ENCODE data around the gene CCDC88C.
A peak's percentile ranks its signal among the peaks of the same experiment; 100 is the strongest.
"Not testable (repeated sequence)": the region's sequence is repeated elsewhere in the genome, so short reads cannot be mapped to it uniquely, and the experiment has no call there.

CCDC88C gene

DNA sequence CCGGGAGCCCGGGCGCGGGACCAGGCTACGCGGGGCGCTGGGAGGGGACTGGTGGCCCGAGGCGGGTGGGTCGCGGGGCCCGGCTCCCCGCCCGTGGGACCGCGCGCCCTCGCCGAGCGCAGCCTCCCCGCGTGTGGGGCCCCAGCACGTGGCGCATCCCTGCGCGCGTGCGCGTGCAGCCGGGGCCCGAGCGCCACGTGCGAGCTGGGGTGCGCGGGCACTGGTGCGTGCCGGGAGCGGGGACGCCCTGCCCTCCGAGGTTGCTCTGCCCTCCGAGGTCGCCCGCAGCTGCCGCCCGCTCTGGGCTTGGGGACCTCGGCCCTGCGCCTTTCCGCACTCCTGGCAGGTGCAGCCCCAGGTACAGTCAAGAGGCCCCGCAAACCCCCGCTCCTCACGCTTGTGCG lies 365 bp upstream of the CCDC88C start:
- peak; percentile 51 for DNase-seq

DNA sequence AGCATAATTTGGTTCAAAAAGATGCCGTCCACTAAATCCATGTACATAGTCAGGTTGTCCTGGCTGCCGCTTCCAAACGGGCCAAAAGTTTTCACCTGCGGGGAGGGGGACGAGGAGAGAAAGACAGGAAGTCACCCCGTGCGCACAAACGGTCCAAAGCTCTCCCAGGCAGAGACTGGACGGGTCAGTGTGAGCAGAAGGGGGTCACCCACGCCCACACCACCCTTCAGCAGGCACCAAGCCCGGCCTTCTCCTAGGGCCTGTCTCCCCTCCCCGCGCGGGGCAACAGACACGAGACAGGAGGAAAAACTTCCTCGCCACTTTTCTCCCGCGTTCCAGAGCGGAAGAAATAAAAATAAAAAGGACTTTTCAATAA lies 888 bp downstream of the CCDC88C start:
- no peak for DNase-seq

DNA sequence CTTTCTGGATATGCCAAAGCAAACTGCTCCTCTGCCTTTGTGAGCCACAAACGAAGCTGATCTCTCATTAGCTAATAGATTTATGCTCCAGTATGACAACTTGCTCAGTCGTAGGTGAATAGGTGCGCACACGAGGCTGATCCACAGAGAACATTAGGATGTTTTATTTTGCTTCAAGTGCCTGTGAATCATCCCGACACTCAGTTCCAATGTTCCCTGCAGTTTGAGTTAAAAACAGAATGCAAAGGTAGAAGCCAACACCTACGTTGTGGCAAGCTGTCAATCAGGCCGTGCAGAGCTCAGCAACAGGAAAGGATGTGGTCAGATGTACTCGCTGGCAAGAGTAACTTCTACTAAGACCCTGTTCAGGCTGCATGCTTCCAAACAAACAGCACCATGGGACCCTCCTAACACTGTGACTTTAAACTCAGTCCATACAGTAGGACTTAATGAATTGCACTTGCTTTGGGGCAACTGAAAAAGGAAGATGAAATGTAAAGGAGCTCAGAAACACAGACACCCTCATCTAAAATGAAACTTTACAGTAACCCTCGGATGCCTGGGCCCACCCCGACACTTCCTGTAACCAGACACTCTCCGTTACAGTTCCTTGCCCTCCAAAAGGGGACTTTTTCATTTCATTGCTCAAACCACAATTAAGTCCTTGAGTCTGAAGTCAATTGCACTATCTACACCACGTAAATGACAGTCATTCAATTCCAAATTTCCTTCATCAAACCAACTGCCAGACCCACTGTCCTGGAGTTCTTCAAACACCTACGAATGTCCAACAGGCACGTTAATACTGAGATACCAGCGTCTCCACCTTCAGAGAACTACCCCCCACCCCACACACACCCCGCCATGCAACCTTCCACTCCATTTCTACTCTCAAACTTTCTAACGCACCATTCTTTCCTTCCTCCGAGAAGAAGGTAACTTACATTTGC lies 1.6 kb downstream of the CCDC88C start:
- peak; percentile 63 for DNase-seq

DNA sequence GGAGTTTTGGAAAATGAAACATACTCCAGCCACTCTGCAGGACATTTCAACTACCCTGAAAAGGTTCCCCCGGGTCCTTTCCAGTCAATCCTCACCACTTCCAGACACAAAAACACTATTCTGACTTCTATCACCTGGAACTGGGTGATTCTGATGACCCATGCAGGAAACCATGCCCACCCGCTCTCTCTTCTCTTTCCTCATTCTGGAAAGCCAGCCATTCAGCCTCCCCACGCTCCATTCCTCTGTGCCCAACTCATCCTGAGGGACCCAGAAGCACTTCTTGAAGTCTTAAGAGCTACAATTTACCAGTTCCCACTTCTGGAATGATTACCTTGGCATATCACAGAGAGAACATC lies 3.2 kb downstream of the CCDC88C start:
- DNase-seq, result no peak

DNA sequence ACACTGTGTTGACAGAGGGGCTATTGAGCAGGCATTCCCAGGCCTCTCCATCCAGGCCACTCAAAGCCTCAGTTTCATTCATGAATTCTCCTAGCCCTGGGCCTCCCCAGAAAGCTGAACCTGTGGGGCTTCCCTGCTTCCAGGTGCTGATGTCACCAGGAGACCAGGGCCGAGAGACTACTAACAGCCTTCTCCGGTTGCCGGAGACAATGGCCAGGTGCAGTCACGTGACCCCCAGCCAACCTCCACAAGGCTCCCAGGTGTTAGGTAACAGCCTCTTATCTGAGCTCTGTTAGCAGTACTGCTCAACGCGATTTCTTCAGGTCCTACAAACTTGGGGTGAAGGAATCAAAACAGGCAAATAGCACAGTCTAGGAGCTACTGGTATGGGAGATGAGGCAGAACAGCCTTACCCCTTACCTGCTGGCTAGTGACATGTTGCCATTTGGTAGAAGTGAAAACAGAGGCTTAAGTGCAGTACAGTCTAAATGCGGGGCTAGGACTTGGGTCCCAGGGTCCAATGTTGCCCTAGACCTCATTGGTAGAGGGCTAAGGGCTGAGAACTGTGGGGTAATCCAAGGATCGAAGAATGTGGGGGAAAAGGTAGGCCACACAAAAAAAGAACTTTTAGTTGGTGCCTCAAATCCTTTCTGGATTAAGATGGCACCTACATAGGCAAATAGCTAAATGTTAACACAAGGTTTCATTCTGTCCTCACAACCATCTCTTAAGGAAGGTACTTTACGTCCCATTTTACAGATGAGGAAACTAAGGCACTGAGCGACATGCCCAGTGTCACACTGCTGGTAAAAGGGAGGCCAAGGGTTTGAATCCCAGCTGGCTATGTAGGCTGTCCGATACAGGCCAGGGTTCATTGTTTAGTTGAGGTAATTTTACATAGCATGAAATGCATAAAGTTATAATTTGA lies 3.8 kb downstream of the CCDC88C start:
- peak; percentile 55 for DNase-seq

DNA sequence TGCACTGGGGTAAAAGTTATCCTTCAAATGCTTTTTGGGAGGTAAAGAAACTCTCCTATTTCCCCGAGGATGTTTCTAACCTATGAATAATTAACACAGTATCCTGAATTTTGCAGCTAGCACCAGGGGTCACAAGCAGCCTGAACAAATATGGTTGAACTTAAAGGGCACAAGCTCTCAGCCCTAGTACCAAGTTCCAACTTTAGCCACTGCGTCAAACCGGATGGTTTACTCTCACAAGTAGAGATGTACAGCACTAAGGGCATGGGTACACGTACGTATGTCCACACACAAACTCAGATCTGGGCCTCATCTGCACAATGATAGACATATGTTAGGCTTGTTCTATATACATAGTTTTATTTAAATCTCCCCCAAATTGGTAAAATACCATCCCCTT lies 4.7 kb downstream of the CCDC88C start:
- no peak for DNase-seq

- DNase-seq, result no peak
These were observed 6.7 kb downstream of the CCDC88C start for GRCh38 chr14:91410771-91411536.

DNA sequence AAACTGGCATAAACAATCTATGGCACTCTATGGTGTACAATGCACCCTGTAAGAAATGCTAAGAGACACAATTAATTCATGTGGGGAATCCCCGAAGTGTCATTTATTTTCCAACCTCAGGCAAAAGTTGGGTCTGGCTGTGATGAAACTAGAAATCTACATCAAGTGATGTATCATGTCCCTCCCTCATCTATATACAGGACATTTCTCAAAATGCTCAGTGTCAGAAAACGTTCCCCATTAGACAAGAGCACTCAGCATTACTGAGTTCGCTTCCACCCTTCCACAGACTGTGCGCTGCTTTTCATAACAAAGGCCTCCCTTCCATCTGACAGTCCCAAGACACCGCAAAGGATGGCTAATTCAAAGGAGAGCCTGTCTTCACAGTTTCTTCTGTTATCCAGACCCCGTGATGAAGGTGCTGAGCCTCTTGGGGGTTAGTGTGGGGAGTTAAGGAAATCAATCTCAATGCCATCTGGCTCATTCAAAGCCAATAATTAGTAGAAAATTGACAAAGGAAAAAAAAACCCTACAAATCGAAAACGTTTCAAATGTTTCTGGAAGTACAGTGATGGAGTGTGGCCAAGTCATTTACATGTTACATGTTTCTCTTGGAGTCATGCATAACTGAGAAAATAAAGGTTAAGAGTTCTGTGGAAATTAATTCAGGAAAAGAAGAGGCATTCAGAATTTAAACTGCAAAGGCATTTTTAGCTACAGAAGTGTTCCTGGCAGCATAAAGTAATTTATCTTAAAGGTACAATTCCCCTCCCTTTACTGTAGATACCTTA lies 7.5 kb downstream of the CCDC88C start:
- DNase-seq, result no peak

- not testable (repeated sequence) for DNase-seq
These were observed 8.4 kb downstream of the CCDC88C start for GRCh38 chr14:91409240-91409639.

DNA sequence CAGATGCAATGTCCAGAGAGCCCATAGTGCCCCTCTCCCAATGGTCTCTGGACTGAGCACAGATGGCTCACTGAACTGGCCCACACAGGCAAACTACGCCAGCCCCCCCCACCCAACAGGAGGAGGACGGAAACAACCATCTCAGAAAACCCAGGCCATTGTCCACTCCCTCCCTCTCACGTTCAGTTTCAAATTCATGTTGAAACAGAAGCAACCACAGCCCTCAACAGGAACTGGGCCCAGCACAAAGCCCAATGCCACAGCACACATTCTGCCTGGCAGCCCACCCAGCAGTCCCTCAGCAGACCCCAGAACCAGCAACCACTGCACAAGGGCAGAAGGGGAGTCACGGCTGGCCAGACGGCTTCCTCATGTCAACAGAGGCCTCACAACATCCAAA lies 10.6 kb downstream of the CCDC88C start:
- no peak for DNase-seq

DNA sequence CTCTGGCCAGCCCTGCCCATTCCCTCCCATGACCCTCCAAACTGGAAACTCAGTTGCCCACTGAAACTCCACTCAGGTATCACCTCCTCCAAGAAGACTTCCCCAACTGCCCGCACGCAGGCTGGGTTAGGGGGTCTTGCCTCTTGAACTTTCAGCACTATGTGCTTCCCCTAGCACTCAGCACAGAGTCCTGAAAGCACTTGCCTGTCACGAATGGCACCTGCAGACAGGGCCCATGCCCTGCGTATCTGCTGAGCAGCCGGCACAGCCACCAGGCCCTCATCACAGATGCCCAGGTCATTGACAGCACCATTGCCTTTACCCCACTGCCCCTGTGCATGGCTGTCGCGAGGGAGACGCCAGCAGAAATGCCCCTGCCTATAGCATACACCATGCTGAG lies 11.2 kb downstream of the CCDC88C start:
- DNase-seq, result no peak

DNA sequence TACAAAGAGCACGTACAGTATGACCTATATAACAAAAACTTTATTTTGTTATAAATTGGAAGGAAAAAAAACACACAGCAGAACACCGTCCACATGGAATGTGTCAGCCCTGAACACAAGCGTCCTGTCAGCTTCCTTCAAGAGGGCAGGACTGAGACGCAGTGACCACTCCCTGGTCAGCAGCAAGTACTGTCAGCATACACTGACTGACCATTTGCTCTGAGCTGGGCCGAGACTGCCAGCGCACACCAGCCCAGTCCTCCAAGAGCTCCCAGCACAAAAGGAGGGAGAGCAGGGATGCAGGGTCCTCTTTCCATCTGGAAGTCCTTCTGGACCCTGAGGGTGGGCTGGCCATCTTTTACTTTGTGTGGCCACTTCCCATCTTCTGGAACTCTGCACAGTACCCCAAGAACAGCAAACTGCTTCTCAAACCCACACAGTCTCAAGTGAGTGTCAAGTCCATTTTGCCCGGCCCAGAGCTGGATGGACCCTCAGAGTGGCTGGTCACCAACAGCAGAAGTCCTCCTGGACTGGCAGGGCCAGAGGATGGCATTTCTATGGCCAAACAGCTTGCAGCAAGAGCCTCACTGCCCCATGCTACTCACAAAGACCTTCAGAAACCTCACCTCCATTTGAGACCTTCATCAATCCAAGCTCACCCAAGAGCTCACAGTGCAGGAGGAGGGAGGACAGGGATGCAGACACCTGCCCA lies 11.7 kb downstream of the CCDC88C start:
- no peak for DNase-seq

DNA sequence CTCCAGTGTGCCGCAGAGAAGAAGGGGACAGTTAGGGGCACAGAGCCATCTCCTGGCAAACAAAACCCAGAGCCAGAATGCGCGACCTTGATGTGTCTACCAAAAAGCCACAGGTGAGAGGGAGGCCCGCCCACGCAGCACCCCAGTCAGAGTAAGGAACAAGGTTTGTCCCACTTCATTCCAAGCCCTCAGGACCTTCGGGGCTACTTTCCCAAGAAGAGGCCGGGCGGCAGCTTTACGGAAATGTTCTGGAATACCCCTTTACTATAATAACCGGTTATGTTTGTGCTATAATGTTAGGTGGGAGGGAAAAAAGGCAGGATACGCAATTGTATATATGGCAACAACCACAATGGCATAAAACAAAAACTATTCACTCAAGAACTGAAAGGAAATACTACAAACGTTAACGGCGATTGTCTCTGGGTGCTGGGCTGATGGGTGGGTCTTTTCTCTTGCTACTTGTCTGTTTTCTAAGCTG lies 12.3 kb downstream of the CCDC88C start:
- peak; percentile 61 for DNase-seq

GRCh38 chr14:91402771-91403600 lies 14.6 kb downstream of the CCDC88C start:
- no peak for DNase-seq

DNA sequence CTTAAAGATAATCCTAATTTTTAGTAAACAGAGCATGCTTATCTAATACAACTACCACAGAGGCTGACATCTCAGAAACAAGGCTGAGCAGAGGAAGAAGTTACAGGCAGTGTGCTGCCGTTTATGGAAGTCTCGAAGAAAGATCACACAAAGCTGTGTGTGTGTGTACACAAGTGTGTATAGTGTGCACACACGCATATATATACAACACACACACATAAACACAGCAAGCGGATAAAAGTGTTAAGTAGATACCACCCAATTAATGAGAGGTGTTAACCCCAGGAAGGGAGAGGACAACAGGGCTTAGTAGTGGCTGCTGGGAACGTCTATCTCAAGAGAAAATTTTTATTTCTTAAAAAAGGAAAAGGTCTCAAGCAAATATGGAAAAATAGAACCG lies 15.3 kb downstream of the CCDC88C start:
- no peak for DNase-seq

GRCh38 chr14:91401751-91402150 lies 15.9 kb downstream of the CCDC88C start:
- DNase-seq, result no peak

GRCh38 chr14:91400696-91401095 lies 16.9 kb downstream of the CCDC88C start:
- no peak for DNase-seq

DNA sequence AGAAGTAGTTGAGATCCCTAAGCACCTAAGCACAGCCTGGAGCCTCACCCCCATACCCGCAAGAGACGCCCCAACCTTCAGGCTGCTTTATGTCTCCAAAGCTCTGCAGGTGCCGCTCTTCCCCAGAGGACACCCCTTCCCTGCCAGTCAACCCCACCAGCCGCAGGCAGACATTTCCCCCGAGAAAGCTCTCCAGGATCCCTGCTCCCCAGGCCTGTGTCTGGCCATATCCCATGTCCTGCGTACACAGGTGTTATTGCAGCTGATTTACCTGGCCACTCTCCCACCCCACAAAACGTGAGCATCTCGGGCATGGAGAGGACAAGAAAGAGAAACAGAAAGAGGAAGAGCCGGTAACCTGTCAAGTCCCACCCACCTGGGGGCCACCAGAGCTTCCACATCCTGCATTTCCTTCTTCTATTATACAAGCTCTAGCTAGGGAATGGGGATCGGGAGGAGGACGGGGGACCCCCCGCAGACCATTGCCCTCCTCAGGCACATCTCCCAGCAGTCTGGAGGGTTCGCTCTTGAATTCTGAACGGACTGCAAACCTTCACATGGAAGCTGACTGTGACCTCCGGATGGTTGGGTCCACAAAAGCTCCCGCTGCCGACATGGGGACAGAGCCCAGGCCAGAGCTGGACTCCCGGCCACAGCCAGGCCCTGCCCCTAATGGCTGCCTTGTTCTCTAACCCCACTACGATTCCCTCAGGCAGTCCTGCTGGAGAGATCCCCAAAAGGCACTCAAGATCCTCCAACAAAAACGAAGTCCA lies 17.6 kb downstream of the CCDC88C start:
- DNase-seq, result no peak

DNA sequence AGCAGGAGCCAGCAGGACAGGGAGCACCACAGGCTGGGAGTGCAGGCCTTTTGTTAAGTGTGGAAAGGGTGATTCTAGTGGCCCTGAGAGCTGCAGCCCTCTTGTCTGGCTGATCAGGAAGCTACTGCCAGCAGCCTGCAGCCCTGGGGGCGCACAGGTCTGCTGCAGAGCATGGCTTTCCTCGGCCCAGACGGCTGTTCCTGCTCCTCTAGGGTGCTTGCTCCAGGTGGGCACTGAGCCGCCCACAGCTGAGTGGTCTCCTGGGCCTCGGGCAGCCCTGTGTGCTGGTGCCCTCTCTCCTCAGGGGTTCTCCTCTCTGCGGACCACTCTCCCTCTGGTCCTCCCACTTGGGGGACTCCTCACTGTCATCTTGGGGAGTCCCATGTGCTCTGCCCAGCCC lies 18.9 kb downstream of the CCDC88C start:
- DNase-seq, result no peak
